Neural progenitor cell (in vitro differentiated cells): Measurements from ENCODE around the gene PSEN1. TPM values are rescaled to one million over a fixed set of nuclear protein-coding genes. Genes with fewer than 3 reads are reported as not detected.

Experiments used
- DNase-seq: peaks from one replicate; pipeline ENCODE4 v3.0.0-alpha.2; 2016; ENCODE audit warnings: low spot score
- H2AFZ ChIP-seq: fragments of 200-600 bp; sonication (generic); replicated peaks from 2 replicates; pipeline ENCODE4 v1.6.1; 2016; ENCODE audit warnings: antibody characterized with exemption
- H3F3A ChIP-seq: fragments of 200-600 bp; sonication (generic); 2 replicates; pipeline ENCODE4 v1.6.1; 2016; ENCODE audit warnings: antibody characterized with exemption, low read depth
- H3K27ac ChIP-seq: fragments of 200-600 bp; sonication (generic); 2 replicates; pipeline ENCODE4 v1.5.1; 2016; ENCODE audit warnings: mild to moderate bottlenecking
- H3K27me3 ChIP-seq: fragments of 200-600 bp; sonication (generic); 2 replicates; pipeline ENCODE4 v1.6.1; 2016; ENCODE audit warnings: mild to moderate bottlenecking, moderate library complexity
- H3K36me3 ChIP-seq: fragments of 200-600 bp; sonication (generic); 2 replicates; pipeline ENCODE4 v1.5.1; 2016
- H3K4me1 ChIP-seq: fragments of 200-600 bp; sonication (generic); 2 replicates; pipeline ENCODE4 v1.6.1; 2016; ENCODE audit warnings: mixed run types
- H3K4me2 ChIP-seq: fragments of 200-600 bp; sonication (generic); 2 replicates; pipeline ENCODE4 v1.6.1; 2016
- H3K4me3 ChIP-seq: fragments of 200-600 bp; sonication (generic); 2 replicates; pipeline ENCODE4 v1.5.1; 2016
- H3K79me2 ChIP-seq: fragments of 200-600 bp; sonication (generic); 2 replicates; pipeline ENCODE4 v1.6.1; 2016; ENCODE audit warnings: low read depth
- H3K9ac ChIP-seq: fragments of 200-600 bp; sonication (generic); 2 replicates; pipeline ENCODE4 v1.6.1; 2016
- H3K9me3 ChIP-seq: fragments of 200-600 bp; sonication (generic); 2 replicates; pipeline ENCODE4 v1.5.1; 2016; ENCODE audit warnings: low read depth
- H4K20me1 ChIP-seq: fragments of 200-600 bp; sonication (generic); 2 replicates; pipeline ENCODE4 v1.6.1; 2016; ENCODE audit warnings: low read depth
- H3K27ac Mint-ChIP-seq: 3 replicates; pipeline ENCODE4 v1.8.0; 2021; ENCODE audit warnings: mixed read lengths
- H3K27me3 Mint-ChIP-seq: 2 replicates; pipeline ENCODE4 v1.8.0; 2022; ENCODE audit warnings: low read depth, mild to moderate bottlenecking, inconsistent platforms, moderate library complexity, mixed read lengths; ENCODE audit not compliant: insufficient read depth
- H3K36me3 Mint-ChIP-seq: 3 replicates; pipeline ENCODE4 v1.8.0; 2021; ENCODE audit warnings: mixed read lengths
- H3K4me1 Mint-ChIP-seq: 3 replicates; pipeline ENCODE4 v1.8.0; 2021; ENCODE audit warnings: mixed read lengths
- H3K4me3 Mint-ChIP-seq: 3 replicates; pipeline ENCODE4 v1.8.0; 2021; ENCODE audit warnings: mild to moderate bottlenecking, moderate library complexity, mixed read lengths
- H3K9me3 Mint-ChIP-seq: 3 replicates; pipeline ENCODE4 v1.8.0; 2020; ENCODE audit warnings: mixed read lengths
- EZH2 ChIP-seq: fragments of 200-600 bp; sonication (generic); IDR thresholded peaks from 2 replicates; pipeline ENCODE4 v1.6.1; 2017; ENCODE audit warnings: antibody characterized with exemption, mild to moderate bottlenecking, moderate library complexity
- EZH2phosphoT487 ChIP-seq: fragments of 200-600 bp; sonication (generic); IDR thresholded peaks from 2 replicates; pipeline ENCODE4 v1.6.1; 2017; ENCODE audit warnings: antibody characterized with exemption
- total RNA-seq: library from RNA; depleted of rRNA; stranded (reverse); fragments of >200 nt; gene quantifications from 2 replicates; pipeline ENCODE4 v1.2.3, GENCODE V29; 2015; ENCODE audit warnings: low replicate concordance
- TF ChIP-seq, protein P1 (sequence below): fragments of 200-600 bp; sonication (generic); IDR thresholded peaks from 2 replicates; pipeline ENCODE4 v1.5.1; 2017; ENCODE audit warnings: antibody characterized with exemption, mild to moderate bottlenecking

Gene PSEN1
- total RNA-seq, 1 donor from 2014 or later, result 80.5 TPM

DNA sequence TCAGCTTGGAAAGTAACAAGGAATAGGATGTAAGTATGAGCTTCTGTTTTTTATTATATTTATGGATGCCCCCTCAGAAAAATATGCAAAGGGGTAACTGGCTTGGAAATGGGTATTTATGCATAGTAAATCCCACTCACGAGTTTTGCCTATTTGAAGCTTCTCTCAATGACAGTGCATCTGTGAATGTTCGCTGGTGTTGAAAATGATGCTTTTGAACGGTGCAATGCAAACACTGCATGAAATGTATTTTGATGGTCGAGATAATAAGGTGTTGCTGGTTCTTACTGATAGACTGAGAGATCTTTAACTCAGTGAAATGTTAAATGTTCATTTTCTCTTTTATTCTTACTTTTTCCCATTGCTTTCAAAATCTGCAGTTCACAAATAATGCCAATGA is 36.0 kb upstream of the PSEN1 start:
- Mint-ChIP-seq H3K9me3 (no peaks in the 10 kb centered on the region), H3K4me3 (no peak overlapping the region), H3K4me1 (no peaks in the 10 kb centered on the region), H3K27ac (no peak overlapping the region), H3K36me3 (peaks cover 29% of the 10 kb centered on the region), H3K27me3 (no peaks in the 10 kb centered on the region)
- Histone ChIP-seq H3K4me3 (no peak overlapping the region), H3K4me1 (no peaks in the 10 kb centered on the region), H3K9me3 (no peaks in the 10 kb centered on the region), H2AFZ (no peak overlapping the region), H3K9ac (no peak overlapping the region), H3F3A (peaks cover 15% of the 10 kb centered on the region), H3K4me2 (no peak overlapping the region), H3K27ac (no peak overlapping the region), H3K79me2 (peaks cover 44% of the 10 kb centered on the region), H3K36me3 (peaks cover 44% of the 10 kb centered on the region), H3K27me3 (no peaks in the 10 kb centered on the region), H4K20me1 (peaks cover 13% of the 10 kb centered on the region)
- no peak for DNase-seq
- TF ChIP-seq, protein P1, sequence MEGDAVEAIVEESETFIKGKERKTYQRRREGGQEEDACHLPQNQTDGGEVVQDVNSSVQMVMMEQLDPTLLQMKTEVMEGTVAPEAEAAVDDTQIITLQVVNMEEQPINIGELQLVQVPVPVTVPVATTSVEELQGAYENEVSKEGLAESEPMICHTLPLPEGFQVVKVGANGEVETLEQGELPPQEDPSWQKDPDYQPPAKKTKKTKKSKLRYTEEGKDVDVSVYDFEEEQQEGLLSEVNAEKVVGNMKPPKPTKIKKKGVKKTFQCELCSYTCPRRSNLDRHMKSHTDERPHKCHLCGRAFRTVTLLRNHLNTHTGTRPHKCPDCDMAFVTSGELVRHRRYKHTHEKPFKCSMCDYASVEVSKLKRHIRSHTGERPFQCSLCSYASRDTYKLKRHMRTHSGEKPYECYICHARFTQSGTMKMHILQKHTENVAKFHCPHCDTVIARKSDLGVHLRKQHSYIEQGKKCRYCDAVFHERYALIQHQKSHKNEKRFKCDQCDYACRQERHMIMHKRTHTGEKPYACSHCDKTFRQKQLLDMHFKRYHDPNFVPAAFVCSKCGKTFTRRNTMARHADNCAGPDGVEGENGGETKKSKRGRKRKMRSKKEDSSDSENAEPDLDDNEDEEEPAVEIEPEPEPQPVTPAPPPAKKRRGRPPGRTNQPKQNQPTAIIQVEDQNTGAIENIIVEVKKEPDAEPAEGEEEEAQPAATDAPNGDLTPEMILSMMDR, result no peak
- TF ChIP-seq EZH2phosphoT487, result no peak
- no peak for TF ChIP-seq EZH2

DNA sequence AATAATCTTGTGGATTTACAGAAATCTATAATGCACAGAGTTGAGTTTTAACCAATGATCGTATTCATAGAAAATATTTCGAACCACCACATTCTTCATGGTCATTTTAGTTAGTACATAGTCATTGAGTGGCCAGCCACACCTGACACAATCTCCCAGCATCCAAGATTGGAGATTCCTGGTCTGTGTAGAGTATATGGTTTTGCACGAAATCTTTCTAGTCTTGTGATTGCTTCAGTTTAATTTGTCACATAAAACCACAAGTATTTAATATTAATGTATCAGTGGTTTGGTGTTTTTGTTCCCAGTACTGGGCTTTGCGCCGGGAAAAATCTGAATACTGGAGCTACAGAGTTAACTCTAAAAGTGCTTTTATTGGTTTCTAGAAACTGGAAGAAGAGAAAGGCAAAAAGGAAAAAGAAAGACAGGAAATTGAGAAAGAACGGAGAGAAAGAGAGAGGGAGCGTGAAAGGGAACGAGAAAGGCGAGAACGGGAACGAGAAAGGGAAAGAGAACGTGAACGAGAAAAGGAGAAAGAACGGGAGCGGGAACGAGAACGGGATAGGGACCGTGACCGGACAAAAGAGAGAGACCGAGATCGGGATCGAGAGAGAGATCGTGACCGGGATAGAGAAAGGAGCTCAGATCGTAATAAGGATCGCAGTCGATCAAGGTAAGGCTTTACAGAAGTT is 33.4 kb upstream of the PSEN1 start:
- DNase-seq, result no peak
- H3K4me3 ChIP-seq, result no peak overlapping the region
- no peak overlapping the region for H3K27ac ChIP-seq
- H3K4me2 ChIP-seq, result no peak overlapping the region
- Mint-ChIP-seq H3K27me3 (no peaks in the 10 kb centered on the region), H3K9me3 (no peaks in the 10 kb centered on the region), H3K27ac (no peak overlapping the region), H3K4me1 (no peaks in the 10 kb centered on the region), H3K36me3 (peaks cover 30% of the 10 kb centered on the region), H3K4me3 (no peak overlapping the region)
- TF ChIP-seq, protein P1, result no peak
- TF ChIP-seq EZH2 (no peak), EZH2phosphoT487 (no peak)
- H3K4me1 ChIP-seq, result no peaks in the 10 kb centered on the region
- H3K79me2 ChIP-seq, result peaks cover 22% of the 10 kb centered on the region
- no peaks in the 10 kb centered on the region for H4K20me1 ChIP-seq
- no peaks in the 10 kb centered on the region for H3K9me3 ChIP-seq
- no peak overlapping the region for H3K9ac ChIP-seq
- peaks cover 15% of the 10 kb centered on the region for H3F3A ChIP-seq
- no peaks in the 10 kb centered on the region for H3K27me3 ChIP-seq
- no peak overlapping the region for H2AFZ ChIP-seq
- peaks cover 58% of the 10 kb centered on the region for H3K36me3 ChIP-seq

DNA sequence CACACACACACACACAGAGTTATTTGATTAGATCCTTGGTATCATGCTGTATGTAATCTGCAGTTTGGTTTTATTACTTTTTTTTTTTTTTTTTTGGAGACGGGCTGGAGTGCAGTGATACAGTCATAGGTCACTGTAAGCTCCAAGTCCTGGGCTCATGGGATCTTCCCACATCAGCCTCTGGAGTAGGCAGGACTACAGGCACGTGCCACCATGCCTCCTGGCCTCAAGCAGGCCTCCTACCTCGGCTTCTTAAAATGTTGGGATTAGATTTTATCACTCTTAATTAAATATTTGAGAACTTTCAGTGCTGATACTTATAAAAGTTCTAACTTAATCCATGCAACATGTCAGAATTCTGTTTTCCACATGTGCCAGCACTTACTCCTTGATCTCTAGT is 31.3 kb upstream of the PSEN1 start:
- TF ChIP-seq EZH2phosphoT487 (no peak), EZH2 (no peak)
- TF ChIP-seq, protein P1, result no peak
- DNase-seq, result no peak
- no peak overlapping the region for H3K4me2 ChIP-seq
- no peak overlapping the region for H3K9ac ChIP-seq
- no peaks in the 10 kb centered on the region for H3K9me3 ChIP-seq
- Mint-ChIP-seq H3K27ac (no peak overlapping the region), H3K4me1 (no peaks in the 10 kb centered on the region), H3K4me3 (no peak overlapping the region), H3K9me3 (no peaks in the 10 kb centered on the region), H3K36me3 (peaks cover 29% of the 10 kb centered on the region), H3K27me3 (no peaks in the 10 kb centered on the region)
- no peaks in the 10 kb centered on the region for H4K20me1 ChIP-seq
- H3K4me1 ChIP-seq, result no peaks in the 10 kb centered on the region
- H3K36me3 ChIP-seq, result peaks cover 58% of the 10 kb centered on the region
- H3K79me2 ChIP-seq, result peaks cover 14% of the 10 kb centered on the region
- H3F3A ChIP-seq, result peaks cover 24% of the 10 kb centered on the region
- H3K4me3 ChIP-seq, result no peak overlapping the region
- no peak overlapping the region for H2AFZ ChIP-seq
- peak overlapping the region; percentile 24 for H3K27ac ChIP-seq
- H3K27me3 ChIP-seq, result no peaks in the 10 kb centered on the region
